Stimulated activated naive CD4-positive, alpha-beta T cell (primary cell): ENCODE data around the gene LCN6.
A peak's percentile ranks its signal among the peaks of the same experiment; 100 is the strongest.
"Not testable (repeated sequence)": the region's sequence is repeated elsewhere in the genome, so short reads cannot be mapped to it uniquely, and the experiment has no call there.

ENCODE experiments used
- DNase-seq, 6 experiments: peaks; one replicate each; lab custom pipeline; 2025; lab: John Stamatoyannopoulos, UW

LCN6 gene

DNA sequence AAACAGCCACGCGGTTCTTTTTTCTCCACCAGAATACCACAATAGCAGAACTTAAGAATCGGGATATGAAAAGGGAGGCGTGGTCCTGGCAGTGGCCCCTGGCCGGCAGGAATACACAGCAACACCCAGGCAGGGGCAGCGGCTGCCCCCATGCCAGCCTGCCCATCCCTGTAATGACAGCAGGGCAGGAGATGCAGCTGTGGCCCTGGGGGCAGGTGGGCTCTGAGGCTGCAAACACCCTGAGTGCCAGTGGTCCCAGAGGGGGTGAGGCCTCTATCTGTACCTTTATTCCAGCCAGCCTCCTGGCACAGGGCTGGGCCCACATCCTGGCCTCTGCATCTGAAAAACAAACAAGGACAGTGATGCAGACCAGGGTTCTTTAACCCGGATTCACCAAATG, 23.6 kb downstream of the LCN6 start:
- DNase-seq = no peak

DNA sequence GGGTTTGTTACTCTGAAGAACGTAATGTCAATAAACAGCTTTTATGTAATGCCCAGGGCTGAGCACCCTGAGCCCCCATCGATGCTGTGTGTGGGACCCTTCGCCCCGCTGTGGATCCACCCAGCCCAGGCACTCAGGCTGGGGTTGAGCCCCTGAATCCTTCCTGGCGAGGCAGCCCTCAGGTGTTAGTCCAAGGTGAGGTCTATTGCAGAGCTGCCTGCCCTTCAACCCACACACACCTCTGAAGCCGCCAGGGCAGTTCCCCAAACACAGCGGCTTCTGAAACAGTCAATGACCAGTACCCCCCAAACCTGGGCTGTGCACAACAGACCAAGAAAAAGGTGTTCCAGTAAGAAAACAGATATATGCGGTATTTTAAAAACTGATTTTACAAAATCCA, 24.3 kb downstream of the LCN6 start:
- DNase-seq = no peak

DNA sequence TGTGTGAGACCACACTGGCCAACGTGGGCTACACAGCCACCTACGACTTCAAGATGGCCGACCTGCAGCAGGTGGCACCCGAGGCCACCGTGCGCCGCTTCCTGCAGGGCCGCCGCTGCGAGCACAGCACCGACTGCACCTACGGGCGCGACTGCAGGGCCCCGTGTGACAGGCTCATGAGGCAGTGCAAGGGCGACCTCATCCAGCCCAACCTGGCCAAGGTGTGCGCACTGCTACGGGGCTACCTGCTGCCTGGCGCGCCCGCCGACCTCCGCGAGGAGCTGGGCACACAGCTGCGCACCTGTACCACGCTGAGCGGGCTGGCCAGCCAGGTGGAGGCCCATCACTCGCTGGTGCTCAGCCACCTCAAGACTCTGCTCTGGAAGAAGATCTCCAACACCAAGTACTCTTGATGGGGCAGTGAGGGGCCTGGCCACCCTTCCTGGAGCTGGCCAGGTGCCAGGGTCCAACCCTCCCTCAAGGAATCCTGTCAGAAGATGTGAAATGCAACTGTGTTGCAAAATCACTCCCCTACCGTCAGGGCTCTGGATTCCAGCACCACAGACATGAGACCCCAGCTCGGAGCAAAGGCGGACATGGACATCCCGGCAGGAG, 24.9 kb downstream of the LCN6 start:
- no peak for DNase-seq

DNA sequence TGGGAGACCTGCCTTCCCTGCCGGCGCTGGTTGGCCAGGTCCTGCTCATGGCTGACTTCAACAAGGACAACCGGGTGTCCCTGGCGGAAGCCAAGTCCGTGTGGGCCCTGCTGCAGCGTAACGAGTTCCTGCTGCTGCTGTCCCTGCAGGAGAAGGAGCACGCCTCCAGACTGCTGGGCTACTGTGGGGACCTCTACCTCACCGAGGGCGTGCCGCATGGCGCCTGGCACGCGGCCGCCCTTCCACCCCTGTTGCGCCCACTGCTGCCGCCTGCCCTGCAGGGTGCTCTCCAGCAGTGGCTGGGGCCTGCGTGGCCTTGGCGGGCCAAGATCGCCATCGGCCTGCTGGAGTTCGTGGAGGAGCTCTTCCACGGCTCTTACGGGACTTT, 25.4 kb downstream of the LCN6 start:
- no peak for DNase-seq

DNA sequence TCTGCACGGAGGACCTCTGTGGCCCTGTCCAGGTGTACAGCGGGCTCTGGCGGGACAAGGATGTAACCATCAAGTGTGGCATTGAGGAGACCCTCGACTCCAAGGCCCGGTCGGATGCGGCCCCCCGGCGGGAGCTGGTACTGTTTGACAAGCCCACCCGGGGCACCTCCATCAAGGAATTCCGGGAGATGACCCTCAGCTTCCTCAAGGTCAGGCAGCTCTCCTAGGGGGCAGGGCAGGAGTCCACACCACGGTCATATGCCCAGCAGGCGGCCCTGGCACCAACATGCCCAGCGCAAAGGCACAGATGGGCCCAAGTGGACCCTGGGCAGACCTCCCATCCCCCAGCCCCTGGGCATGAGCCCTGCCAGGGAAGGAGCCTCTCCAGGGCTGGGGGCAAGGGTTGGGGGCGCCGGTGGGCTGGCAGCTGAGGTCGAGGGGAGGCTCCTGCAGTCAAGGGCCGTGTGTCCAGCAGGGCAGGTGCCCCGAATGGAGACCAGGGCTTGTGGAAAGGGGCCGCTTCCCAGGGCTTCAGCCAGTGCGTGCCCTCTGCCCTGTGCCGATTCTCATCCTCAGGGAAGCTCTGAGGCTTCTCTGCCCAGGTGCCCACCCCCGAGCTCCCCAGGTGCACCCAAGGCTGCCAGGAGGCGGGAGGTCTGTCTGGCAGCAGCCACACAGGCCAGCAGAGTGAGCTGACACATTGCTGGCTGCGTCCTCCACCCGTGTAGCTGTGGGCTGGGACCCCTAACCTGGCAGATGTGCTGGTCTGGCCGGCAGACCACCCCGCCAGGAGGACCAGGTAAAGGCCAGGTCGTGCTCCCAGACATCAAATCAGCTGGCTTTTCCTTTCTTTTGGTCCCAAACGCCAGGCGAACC, 26.0 kb downstream of the LCN6 start:
- DNase-seq = no peak

DNA sequence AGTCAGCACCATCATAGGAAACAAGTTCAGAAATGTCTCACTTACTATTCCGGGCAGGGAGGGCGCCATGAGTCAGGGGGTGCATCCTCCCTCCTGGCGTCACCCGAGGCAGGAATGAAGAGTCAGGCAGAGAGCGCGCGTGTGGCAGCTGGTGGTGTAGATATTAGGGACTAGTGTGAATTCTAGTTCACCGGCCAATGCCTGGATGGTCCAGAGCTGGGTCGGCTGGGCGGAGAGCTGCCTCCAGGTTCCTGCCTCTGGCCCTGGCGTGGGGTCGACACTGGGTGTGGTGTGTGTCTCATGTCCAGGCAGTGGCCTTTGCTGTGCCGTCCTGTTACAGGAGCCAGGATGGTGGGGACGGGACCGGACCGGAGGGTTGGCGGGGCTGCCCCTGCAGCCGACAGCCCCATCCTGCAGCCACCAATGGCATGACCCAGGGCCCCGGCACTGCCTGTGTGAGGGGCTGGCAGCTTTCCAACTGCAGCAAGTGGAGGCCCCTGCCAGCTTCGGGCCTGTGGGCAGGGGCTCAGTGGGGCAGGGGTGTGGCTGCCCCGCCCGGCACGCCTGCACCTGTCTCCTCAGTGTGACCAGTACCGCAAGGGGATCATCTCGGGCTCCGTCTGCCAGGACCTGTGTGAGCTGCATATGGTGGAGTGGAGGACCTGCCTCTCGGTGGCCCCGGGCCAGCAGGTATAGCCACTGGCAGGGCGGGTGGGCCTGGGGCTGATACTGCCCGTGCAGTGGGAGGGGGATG, 26.8 kb downstream of the LCN6 start:
- DNase-seq = no peak

DNA sequence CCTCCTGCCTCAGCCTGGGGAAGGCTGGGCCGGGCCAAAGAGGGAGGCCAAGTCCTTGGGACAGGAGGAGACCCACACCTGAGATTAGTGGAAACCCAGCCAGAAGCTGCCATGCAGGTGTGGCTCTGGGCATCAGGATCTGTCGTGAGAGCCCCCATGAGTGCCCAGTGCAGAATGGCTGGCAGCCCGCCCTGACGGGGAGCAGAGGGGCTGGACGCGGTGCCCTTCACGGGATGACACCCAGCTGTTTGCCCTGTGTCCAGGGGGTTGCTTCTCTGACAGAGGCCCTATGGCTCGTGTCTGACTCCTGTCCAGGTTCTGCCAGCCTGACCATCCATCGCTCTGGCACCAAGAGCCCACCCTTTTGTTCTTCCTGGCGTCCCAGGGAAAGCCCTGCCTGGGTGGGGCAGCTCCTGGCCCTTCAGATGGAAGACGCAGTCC, 27.4 kb downstream of the LCN6 start:
- DNase-seq = no peak

DNA sequence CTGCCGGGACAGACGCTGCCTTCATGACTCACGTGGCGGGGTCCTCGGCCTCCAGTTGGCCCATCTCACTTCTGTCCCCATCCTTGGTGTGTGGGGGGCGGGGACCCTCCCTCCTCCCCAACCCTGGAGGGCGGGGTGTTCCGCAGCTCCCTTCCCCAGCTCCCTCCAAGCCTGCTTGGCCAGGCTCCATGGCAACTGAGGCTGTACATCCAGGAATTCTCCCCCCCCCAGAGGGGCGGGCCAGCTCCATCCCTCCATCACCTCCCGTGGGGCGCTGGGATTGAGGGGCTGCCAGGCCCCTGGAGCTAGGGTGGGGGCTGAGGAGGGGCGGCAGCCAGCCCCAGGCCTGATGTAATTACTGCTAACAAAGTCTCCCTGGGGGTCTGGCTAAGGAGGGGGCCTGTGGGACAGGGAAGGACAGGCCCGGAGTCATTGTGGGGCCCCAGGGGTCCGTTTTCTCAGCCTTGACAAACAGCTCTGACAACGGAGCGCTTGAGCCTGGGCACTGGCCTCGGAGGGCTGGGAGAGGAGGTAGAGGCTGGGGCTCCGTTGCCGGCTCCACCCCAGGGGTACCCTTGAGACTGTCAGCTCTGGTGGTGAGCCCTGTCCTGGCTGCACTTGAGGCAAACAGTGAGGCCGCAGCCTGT, 28.0 kb downstream of the LCN6 start:
- no peak for DNase-seq

DNA sequence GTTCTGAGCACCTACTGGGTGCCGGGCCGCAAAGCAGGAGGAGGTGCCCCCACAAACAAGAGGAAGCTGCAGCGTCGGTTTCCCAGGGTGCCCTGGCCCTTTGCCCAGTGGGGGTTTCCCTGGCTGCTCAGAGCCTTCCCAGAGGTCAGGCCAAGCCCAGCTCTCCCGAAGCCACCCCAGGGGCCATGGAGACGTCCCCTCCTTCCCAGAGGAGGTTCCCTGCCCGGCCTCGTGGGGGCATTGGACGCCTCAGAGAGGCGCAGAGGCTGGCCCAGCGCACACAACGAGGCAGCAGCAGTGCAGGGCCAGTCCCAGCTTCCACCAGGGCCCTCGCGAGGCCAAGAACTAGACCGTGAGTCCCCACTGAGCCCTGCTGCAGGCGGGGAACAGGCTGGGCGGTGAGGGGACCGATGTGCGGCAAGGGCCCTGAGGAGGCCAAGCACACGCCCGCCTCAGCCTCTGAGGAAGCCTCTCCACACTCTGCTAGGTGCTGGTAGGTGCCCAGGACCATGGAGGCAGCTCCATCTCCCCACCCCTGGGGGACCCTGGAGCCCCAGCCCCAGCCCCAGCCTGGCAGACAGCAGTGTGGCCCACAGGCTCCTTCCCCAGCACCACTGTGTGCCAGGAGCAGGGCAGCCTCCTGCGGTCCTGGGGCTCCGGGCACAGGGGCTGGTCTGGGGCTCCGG, 29.0 kb downstream of the LCN6 start:
- no peak for DNase-seq

DNA sequence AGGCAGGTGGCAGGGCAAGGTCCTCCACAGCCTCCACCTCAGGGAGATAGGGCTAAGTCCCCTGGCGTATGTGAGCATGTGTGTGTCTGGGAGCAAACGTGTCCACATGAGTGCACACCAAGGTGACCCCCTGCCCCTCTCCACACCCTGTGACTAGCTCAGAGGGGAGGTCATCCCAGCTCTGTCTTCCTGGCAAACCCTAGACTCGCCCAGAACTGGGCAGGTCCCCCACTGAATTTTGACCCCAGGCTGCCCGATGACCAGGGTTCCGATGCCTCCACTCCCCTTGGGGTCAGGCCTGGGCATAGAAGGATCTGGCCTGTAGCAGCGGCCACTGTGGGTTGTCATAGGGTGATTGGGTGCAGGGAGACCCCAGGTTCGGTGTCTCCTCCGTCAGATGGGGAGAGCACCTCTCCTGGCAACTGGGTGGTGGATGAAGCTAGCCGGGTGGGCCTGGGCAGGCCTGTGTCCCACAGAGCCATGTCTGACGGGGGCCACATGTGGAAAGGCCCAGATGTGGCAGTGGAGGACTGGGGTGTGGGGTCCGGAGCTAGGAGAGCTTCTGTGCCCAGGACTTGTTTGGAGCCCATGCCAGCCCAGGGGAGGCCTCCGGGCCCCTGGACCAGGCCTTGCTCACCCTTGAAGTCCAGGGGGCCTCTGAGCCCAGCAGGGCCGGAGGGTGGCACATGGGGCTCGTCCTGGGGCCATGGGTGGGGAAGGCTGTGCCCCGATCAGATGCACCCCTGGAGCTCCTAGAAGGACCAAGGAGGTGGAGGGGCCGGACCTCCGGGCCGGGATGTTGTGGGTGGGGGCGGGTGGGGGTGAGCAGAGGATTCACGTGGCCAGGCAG, 29.8 kb downstream of the LCN6 start:
- no peak for DNase-seq

DNA sequence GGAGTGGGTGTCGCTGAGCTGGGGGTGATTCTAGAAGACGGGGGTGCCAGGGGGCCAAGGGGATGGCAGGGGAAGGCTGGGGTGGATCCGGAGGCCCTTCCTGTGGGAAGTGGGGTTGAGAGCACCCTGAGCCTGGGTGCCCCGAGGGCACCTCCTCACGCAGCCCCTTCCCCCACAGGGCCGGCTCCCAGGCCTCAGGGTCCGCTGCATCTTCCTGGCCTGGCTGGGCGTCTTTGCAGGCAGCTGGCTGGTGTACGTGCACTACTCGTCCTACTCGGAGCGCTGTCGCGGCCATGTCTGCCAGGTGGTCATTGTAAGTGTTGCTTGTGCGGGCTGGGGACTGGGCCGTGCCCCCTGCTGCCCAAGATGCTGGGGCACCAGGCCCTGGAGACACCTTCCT, 30.9 kb downstream of the LCN6 start:
- no peak for DNase-seq

DNA sequence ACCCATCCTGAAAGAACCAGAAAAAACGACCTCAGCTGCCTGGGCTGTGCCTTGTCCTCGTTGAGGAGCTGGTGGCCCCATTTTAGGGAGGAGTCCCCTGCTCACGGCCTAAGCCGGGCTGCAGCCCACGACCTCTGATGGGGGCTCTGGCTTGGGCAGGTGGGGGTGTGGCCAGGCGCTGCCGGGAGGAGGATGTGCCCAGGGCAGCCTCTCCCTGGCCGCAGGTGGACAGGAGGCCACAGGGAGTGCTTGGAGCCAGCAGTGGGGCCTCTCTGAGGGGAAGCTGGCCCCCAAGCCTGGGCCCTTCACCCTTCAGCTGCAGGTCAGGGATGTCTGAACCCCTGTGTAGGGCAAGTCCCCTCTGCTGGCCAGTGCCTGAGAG, 33.4 kb downstream of the LCN6 start:
- no peak for DNase-seq

DNA sequence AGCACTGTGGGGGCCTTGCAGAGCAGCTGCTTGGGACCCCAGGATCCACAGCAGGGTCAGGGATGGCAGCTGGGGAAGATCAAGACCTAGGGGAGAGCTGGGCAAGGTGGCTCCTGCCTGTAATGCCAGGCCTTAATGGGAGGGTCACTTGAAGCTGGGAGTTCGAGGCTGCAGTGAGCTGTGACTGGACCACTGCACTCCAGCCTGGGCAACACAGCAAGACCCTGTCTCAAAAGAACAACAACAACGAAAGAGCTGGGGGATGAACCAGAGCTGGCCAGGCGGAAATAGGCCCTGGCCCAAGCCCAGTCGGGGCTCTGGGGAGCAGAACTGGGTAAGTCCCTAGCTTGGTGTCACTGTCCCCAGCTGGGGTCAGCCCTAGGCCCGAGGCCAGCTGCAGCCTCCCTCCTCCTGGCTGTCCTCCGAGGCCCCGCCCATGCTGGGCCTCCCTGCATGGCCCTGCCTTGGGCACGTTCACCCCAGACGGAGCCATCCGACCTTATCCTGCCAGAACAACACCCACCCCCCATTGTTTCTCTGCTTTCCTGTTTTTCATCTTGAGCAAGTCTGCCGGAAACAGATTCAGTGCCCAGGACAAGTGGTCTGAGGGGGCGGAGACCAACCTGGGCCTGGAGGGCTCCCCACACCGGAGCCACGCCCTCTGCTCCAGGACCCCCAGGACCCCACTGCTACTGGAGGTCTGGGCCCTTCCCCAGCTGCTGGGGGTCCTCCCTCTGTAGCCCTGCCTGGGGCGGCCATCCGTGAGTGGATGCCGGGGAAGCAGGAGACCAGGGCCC, 34.0 kb downstream of the LCN6 start:
- no peak for DNase-seq

DNA sequence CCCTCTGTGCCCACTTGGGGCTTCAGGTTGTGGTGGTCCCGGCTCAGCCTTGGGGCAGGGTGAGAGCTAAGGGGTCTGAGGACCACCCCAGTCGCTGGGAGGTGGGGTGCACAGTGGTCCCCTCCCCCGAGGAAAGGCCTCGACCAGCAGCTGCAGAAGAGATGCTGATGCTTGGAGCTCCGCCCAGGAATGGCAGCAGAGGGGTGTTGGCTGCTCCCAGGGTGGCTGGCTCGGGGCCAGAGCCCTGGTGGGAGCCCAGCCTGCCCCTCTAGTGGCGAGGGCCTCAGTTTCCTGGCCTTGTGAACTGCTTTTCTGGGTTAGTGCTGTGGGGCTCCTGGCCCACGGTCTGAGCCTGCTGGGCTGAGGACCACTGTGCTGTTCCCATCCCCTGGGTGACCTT, 34.8 kb downstream of the LCN6 start:
- no peak for DNase-seq

DNA sequence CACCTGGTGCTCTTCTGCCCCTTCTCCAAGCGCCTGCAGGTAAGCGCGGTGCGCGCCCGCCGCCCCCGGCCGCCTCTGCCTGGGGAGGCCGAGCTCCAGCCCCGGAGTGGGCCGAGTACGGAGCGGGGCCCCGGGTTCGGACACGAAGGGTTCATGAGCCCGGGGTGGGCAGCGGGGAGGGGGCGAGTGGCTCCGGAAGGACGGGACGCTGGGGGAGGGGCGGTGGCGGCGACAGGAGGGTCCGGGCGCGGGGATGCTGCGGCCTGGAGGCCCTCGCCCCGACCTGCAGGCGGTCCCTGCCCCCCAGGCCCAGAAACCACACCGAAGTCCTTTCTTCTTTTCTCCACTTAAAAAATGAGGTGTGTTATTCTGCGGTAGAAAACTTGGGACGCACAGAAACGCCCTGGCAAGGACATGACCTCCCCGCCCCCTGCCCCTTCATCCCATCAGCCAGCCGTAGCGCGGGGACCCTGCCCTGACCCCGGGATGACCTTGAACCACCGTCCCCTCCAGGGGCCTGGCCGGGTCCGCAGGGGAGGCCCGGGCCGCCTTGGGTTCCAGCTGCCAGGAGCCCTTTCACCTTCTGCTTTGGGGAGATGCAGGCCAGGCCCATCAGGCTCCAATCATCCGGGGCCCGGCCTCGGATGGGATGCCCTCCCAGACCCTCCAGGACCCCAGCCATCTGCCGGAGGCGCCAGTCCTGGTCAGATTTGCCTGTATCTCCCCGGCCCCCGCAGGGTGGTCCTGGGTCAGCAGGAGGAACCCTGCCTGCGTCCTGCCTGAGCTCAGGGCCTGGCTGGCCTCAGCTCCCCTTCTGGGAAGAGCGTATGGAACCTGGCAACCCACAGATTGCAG, 35.4 kb downstream of the LCN6 start:
- no peak for DNase-seq

DNA sequence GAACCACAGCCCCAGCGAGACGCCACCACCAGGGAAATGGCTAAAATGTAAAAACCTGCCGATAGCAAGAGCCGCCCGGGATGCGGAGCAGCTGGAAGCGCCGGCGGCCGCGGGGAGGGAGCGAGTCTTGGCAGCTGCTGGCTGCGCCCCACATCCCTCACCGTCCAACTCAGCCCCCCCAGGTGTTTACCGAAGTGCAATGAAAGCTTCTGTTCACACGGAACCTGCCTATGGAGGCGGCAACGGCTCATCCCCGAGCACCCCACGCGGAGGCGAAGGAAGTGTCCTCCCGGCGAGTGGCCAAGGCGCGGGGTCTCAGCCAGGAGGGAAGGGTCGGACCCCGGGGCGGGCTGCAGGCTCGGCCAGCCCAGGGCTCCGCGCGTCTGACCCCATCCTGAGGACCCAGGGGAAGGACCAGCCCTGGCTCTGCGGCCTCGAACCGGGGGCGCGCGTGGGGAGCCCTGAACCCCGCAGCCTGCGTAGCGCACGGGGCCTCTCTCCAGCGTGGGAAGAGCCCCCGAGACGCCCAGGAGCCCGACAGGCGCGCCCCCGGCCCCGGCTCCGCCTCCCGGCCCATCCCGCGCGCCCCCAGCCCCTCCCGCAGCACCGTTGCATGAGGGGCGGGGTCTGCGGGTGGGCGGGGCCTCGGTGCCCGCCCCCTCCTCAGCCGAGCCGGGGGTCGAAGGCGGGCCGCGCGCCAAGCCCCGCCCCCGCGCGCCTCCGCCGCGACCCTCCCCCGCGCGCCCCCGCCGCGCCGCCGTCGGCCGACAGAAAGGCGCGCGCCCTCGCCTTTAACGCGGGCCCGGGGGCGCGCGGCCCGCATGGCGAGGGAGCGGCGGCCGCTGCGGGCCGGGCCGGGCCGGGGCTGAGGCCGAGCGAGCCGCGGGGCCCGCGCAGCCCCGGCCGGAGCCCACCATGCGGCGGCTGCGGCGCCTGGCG, 36.3 kb downstream of the LCN6 start, which contains the start of gene DIPK1B:
DIPK1B (plus strand) TSS at position 822 of the 939 bp plus-strand sequence; CDS start at position 916, 94 bp downstream.
- DNase-seq = peak in 2 of 6 experiments; percentile 14 to 22

DNA sequence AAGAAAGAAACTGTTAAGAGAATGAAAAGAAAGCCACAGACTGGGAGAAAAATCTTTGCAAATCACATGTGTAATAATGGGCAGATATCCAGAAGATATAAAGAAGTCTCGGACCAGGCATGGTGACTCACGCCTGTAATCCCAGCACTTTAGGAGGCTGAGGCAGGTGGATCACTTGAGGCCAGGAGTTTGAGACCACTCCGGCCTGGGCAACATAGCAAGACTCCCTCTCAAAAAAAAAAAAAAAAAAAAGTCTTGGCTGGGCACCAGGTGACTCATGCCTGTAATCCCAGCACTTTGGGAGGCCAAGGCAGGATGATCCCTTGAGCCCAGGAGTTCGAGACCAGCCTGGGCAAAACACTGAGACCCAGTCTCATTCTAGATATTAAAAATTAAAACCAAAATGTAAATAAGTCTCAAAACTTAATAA, 37.1 kb downstream of the LCN6 start:
- not testable (repeated sequence) for DNase-seq

DNA sequence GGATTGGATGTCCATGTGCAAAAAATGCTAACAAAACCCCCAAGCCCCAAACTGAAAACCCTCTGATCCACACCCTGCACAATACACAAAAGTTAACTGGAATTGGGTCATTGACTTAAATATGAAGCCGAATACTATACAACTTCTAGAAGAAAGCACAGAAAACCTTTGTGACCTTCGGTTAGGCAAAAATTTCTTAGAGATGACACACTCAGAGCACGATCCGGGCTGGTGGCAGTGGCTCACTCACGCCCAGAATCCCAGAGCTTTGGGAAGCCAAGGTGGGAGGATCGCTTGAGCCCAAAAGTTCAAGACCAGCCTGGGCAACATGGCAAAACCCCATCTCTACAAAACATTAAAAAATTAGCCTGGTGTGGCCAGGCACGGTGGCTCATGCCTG, 37.8 kb downstream of the LCN6 start:
- DNase-seq = no peak
